PC-9 (cell line): ENCODE measurements around the gene PRDM16.

ENCODE experiments used
- CTCF ChIP-seq: fragments of 200-600 bp; sonication (generic); conservative IDR thresholded peaks from 2 replicates; pipeline ENCODE4 v1.6.1; 2017; ENCODE audit warnings: mixed run types, antibody characterized with exemption, mild to moderate bottlenecking, moderate library complexity
- EZH2 ChIP-seq: fragments of 200-600 bp; sonication (generic); IDR thresholded peaks from 2 replicates; pipeline ENCODE4 v1.8.0; 2017; ENCODE audit warnings: antibody characterized with exemption, low read depth

GRCh38 chr1:3403011-3403345 lies 334.0 kb downstream of the PRDM16 start:
- TF ChIP-seq CTCF, result no peak
- no peak for TF ChIP-seq EZH2
